Measurements from ENCODE around the gene NEUROD4.

DNA sequence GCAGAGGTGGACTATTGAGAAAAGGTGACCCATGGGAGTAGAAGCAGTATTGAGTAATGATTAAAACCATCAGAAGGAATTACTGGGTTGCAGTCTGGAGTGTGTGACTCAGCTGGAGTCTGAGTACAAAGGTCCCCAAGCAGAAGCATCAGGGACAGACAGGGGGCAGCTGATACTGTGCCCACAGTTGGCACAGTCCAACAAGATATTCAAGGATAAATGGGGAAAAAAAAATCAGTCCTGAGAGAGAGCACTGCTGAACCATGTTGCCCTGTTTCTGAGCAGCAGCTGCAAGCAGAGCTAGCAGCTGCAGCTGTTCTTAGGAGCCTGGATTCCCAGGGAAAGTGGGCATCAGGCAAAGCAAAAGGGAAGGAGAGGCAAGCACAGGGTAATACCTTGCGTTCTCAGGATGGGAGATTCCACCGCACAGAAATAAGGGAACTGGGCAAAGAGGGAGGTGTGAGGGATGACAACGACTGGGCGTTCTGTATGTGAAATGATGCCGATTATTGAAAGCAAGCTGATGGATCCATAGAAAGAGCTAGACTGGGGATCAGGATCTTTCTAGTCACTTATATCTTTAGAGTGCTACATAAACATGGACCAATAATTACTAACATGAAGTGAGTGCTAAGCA is 17.7 kb downstream of the NEUROD4 start:
- TF ChIP-seq, protein P1, sequence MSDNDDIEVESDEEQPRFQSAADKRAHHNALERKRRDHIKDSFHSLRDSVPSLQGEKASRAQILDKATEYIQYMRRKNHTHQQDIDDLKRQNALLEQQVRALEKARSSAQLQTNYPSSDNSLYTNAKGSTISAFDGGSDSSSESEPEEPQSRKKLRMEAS (IDR thresholded peaks at IDR 0.05; ENCODE audit: low read depth), result no peak
- TF ChIP-seq MEF2A (IDR thresholded peaks at IDR 0.05; ENCODE audit: borderline replicate concordance, low read depth) (no peak), TEAD4 (IDR thresholded peaks at IDR 0.05; ENCODE audit: borderline replicate concordance, insufficient read depth) (no peak), EZH2phosphoT487 (IDR thresholded peaks at IDR 0.05; ENCODE audit: borderline replicate concordance, low read depth) (no peak), EP300 (IDR thresholded peaks at IDR 0.05; ENCODE audit: borderline replicate concordance in 1 of 2, low read depth in 1 of 2, low read length in 1 of 2) (no peak), POLR2AphosphoS5 (IDR thresholded peaks at IDR 0.05; ENCODE audit: low read depth, low read length) (no peak), PBX3 (IDR thresholded peaks at IDR 0.05) (no peak), SMC3 (IDR thresholded peaks at IDR 0.05; ENCODE audit: low read depth, low read length) (no peak), RFX5 (IDR thresholded peaks at IDR 0.05; ENCODE audit: low read length) (no peak), RAD21 (IDR thresholded peaks at IDR 0.05; ENCODE audit: low read length) (no peak)
- TF ChIP-seq, protein P2, sequence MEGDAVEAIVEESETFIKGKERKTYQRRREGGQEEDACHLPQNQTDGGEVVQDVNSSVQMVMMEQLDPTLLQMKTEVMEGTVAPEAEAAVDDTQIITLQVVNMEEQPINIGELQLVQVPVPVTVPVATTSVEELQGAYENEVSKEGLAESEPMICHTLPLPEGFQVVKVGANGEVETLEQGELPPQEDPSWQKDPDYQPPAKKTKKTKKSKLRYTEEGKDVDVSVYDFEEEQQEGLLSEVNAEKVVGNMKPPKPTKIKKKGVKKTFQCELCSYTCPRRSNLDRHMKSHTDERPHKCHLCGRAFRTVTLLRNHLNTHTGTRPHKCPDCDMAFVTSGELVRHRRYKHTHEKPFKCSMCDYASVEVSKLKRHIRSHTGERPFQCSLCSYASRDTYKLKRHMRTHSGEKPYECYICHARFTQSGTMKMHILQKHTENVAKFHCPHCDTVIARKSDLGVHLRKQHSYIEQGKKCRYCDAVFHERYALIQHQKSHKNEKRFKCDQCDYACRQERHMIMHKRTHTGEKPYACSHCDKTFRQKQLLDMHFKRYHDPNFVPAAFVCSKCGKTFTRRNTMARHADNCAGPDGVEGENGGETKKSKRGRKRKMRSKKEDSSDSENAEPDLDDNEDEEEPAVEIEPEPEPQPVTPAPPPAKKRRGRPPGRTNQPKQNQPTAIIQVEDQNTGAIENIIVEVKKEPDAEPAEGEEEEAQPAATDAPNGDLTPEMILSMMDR (IDR thresholded peaks at IDR 0.05), result no peak
- TF ChIP-seq, protein P3, sequence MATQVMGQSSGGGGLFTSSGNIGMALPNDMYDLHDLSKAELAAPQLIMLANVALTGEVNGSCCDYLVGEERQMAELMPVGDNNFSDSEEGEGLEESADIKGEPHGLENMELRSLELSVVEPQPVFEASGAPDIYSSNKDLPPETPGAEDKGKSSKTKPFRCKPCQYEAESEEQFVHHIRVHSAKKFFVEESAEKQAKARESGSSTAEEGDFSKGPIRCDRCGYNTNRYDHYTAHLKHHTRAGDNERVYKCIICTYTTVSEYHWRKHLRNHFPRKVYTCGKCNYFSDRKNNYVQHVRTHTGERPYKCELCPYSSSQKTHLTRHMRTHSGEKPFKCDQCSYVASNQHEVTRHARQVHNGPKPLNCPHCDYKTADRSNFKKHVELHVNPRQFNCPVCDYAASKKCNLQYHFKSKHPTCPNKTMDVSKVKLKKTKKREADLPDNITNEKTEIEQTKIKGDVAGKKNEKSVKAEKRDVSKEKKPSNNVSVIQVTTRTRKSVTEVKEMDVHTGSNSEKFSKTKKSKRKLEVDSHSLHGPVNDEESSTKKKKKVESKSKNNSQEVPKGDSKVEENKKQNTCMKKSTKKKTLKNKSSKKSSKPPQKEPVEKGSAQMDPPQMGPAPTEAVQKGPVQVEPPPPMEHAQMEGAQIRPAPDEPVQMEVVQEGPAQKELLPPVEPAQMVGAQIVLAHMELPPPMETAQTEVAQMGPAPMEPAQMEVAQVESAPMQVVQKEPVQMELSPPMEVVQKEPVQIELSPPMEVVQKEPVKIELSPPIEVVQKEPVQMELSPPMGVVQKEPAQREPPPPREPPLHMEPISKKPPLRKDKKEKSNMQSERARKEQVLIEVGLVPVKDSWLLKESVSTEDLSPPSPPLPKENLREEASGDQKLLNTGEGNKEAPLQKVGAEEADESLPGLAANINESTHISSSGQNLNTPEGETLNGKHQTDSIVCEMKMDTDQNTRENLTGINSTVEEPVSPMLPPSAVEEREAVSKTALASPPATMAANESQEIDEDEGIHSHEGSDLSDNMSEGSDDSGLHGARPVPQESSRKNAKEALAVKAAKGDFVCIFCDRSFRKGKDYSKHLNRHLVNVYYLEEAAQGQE (IDR thresholded peaks at IDR 0.05; ENCODE audit: low read depth, low read length), result no peak

All from SK-N-SH (cell line).